Esophagus muscularis mucosa (tissue), 4 donors: ENCODE data around the gene ERBB4. TPM values are rescaled to one million over a fixed set of nuclear protein-coding genes. Genes with fewer than 3 reads are reported as not detected.

Experiments used
- DNase-seq: peaks from one replicate; pipeline ENCODE4 v3.0.0-alpha.2; 2017; ENCODE audit errors: extremely low spot score
- H3K27ac ChIP-seq, 4 donors: fragments of 200-600 bp; sonication (generic); replicated peaks in 1 of 4; 1 replicate in 3 of 4; 2 replicates in 1 of 4; pipeline ENCODE4 v1.5.1; 2016 to 2019; ENCODE audit warnings: mild to moderate bottlenecking in 1 of 4
- H3K27me3 ChIP-seq, 4 donors: fragments of 200-600 bp; sonication (generic); one replicate each; pipeline versions ENCODE4 v1.5.1 to v1.6.0; 2016 to 2019
- H3K36me3 ChIP-seq, 4 donors: fragments of 200-600 bp; sonication (generic); one replicate each; pipeline ENCODE4 v1.5.1; 2016 to 2019
- H3K4me1 ChIP-seq, 4 donors: fragments of 200-600 bp; sonication (generic); one replicate each; pipeline ENCODE4 v1.5.1; 2016 to 2019
- H3K4me3 ChIP-seq, 4 donors: fragments of 200-600 bp; sonication (generic); 1 replicate in 2 of 4; 2 replicates in 2 of 4; pipeline ENCODE4 v1.5.1; 2016 to 2019; ENCODE audit warnings: mild to moderate bottlenecking in 4 of 4, moderate library complexity in 1 of 4
- H3K9me3 ChIP-seq, 4 donors: fragments of 200-600 bp; sonication (generic); 1 replicate in 3 of 4; 2 replicates in 1 of 4; pipeline ENCODE4 v1.5.1; 2016 to 2019
- CTCF ChIP-seq, 3 experiments: fragments of 200-600 bp in 2 of 3; fragments of 450-650 bp in 1 of 3; sonication (generic) in 2 of 3; IDR thresholded peaks; one replicate each; pipeline ENCODE4 v1.5.1; 2017 to 2019; ENCODE audit warnings: antibody characterized with exemption in 3 of 3, mild to moderate bottlenecking in 2 of 3, moderate library complexity in 1 of 3
- EP300 ChIP-seq: sonication (generic); formaldehyde crosslinking; IDR thresholded peaks from one replicate; pipeline ENCODE4 v1.6.1; 2017; ENCODE audit warnings: antibody characterized with exemption
- POLR2A ChIP-seq: fragments of 450-650 bp; IDR thresholded peaks from one replicate; pipeline ENCODE4 v1.6.1; 2017; ENCODE audit warnings: antibody characterized with exemption, moderate library complexity, mild to moderate bottlenecking, low read depth
- POLR2AphosphoS5 ChIP-seq, 2 donors: sonication (generic); formaldehyde crosslinking; IDR thresholded peaks; one replicate each; pipeline ENCODE4 v1.6.1; 2017; ENCODE audit warnings: antibody characterized with exemption in 2 of 2
- WGBS: methylation state at CpG from one replicate; pipeline ENCODE4 v1.1.5; 2018; 5-methylcytosine and 5-hydroxymethylcytosine counted together
- intact Hi-C: fragments of 100-400 bp; cut with DNase I; formaldehyde crosslinking; loops from one replicate; pipeline ENCODE4 v1.15.1; 2023
- total RNA-seq, 4 donors: library from RNA; depleted of rRNA; stranded (reverse); fragments of >200 nt; gene quantifications; one replicate each; pipeline versions ENCODE4 v1.1.0 to v1.2.1, GENCODE V29; 2016

The ERBB4 gene
- total RNA-seq, 4 donors from 2014 or later = under 0.01 to 0.19 (median 0.17) TPM

DNA sequence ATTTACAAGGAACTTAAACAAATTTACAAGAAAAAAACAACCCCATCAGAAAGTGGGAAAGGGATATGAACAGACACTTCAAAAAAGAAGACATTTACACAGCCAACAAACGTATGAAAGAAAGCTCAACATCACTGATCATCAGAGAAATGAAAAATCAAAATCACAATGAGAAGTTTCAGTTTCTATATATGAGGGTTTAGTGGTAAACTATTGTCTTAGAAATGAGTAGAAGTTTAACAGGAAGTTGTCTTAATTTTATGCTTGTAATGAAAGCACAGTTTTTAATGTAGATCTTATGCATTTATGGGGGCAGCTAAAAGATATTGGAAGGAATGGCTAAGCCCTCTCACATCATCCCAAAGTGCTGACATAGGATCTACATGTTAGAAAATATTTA is 325.4 kb downstream of the ERBB4 start:
- H3K36me3 ChIP-seq = no peaks in the 10 kb centered on the region
- H3K27me3 ChIP-seq = no peaks in the 10 kb centered on the region
- no peaks in the 10 kb centered on the region for H3K9me3 ChIP-seq
- H3K4me3 ChIP-seq = no peak overlapping the region
- 52% methylated on average over 1 of the region's 1 CpG for WGBS
- TF ChIP-seq POLR2AphosphoS5 (IDR thresholded peaks at IDR 0.05) (no peak), POLR2A (no peak)
- no peaks in the 10 kb centered on the region for H3K4me1 ChIP-seq
- DNase-seq = no peak
- intact Hi-C loops = no loop called here
- no peak overlapping the region for H3K27ac ChIP-seq

- Histone ChIP-seq H3K27me3 (no peaks in the 10 kb centered on the region), H3K9me3 (no peaks in the 10 kb centered on the region), H3K4me1 (no peaks in the 10 kb centered on the region), H3K36me3 (no peaks in the 10 kb centered on the region), H3K27ac (no peak overlapping the region), H3K4me3 (no peak overlapping the region)
- DNase-seq = no peak
- WGBS = 40% methylated on average over 1 of the region's 1 CpG
- intact Hi-C loops = no loop called here
- TF ChIP-seq POLR2AphosphoS5 (IDR thresholded peaks at IDR 0.05) = no peak
- TF ChIP-seq CTCF (IDR thresholded peaks at IDR 0.05) = no peak
- no peak for TF ChIP-seq EP300
- TF ChIP-seq POLR2A = no peak
Observed at GRCh38 chr2:212208467-212208866, 330.1 kb downstream of the ERBB4 start.

DNA sequence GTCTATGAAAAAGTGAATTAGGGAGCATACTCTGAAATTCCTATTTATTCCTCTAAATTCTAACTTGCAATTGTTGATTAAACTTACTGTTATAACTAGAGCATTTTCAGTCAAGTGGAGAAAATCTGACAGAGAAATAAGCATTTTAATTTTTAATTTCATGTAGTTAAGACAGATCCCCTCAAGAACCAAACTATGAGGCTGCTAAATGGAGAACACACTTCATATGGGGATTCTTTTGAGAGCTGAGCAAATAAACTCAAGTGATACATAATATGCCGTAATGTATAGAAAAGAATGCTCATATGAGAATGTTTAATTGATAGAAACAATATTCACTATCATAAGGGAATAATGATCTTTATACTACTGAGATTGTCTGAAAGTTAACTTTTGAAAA is 340.8 kb downstream of the ERBB4 start:
- no peak overlapping the region for H3K27ac ChIP-seq
- TF ChIP-seq POLR2A = no peak
- TF ChIP-seq POLR2AphosphoS5 (IDR thresholded peaks at IDR 0.05) = no peak
- TF ChIP-seq CTCF (IDR thresholded peaks at IDR 0.05) = no peak

DNA sequence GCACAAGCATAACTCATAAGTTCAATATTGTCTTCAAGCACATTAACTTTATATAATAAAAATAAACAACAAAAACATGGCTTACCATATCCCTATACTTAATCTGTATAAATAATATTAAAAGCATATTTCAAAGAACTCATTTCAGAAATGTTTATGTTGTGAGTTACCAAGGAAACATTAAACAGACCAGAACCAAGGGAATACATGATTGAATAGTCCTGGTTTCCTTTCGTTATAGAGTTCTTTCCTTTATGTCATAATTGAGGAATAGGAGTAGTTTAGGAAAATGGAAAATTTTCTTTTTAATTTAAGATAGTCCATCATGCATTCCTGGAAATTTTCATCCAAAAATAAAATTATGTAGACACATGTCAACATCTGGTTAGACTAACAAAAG is 343.0 kb downstream of the ERBB4 start:
- H3K9me3 ChIP-seq = no peaks in the 10 kb centered on the region
- WGBS = 38% methylated on average over 1 of the region's 1 CpG
- no peak overlapping the region for H3K4me3 ChIP-seq
- H3K36me3 ChIP-seq = no peaks in the 10 kb centered on the region
- DNase-seq = no peak
- H3K27ac ChIP-seq = no peak overlapping the region
- H3K27me3 ChIP-seq = no peaks in the 10 kb centered on the region
- TF ChIP-seq POLR2AphosphoS5 (IDR thresholded peaks at IDR 0.05) = no peak
- TF ChIP-seq CTCF (IDR thresholded peaks at IDR 0.05) = no peak
- no peak for TF ChIP-seq POLR2A
- TF ChIP-seq EP300 = no peak
- intact Hi-C loops = no loop called here
- no peaks in the 10 kb centered on the region for H3K4me1 ChIP-seq

More for the DNA sequence above, 340.8 kb downstream of the ERBB4 start:
- 82% methylated on average over 1 of the region's 1 CpG for WGBS
- intact Hi-C loops = no loop called here
- H3K27me3 ChIP-seq = no peaks in the 10 kb centered on the region
- DNase-seq = no peak
- no peak overlapping the region for H3K4me3 ChIP-seq
- H3K9me3 ChIP-seq = no peaks in the 10 kb centered on the region
- no peaks in the 10 kb centered on the region for H3K36me3 ChIP-seq
- H3K4me1 ChIP-seq = no peaks in the 10 kb centered on the region

GRCh38 chr2:212194396-212194795 is 344.2 kb downstream of the ERBB4 start:
- H3K9me3 ChIP-seq = no peaks in the 10 kb centered on the region
- no peaks in the 10 kb centered on the region for H3K36me3 ChIP-seq
- H3K4me1 ChIP-seq = no peaks in the 10 kb centered on the region
- no peaks in the 10 kb centered on the region for H3K27me3 ChIP-seq
- intact Hi-C loops = no loop called here
- H3K4me3 ChIP-seq = no peak overlapping the region
- TF ChIP-seq CTCF (IDR thresholded peaks at IDR 0.05) (no peak), POLR2A (no peak), EP300 (no peak), POLR2AphosphoS5 (IDR thresholded peaks at IDR 0.05) (no peak)
- no peak overlapping the region for H3K27ac ChIP-seq
- DNase-seq = no peak
